ENCODE measurements around the gene PPFIBP1.

DNA sequence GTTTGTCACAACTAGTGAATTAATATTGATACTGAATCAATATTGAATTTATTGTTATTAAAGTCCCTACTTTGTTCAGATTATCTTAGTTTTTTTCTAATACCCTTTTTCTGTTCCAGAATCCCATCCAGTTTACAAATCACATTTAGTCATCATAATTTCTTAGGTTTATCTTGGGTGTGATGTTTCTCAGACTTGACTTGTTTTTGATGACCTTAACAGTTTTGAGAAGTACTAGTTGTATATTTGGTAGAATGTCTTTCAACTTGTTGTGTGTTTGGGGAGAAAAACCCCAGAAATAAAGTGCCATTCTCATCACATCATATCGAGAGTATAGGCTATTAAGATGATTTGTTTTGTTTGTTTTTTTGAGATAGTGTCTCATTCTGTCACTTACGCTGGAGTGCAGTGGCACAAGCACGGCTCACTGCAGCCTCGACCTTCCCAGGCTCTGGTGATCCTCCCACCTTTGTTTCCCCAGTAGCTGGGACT, 206.1 kb downstream of the PPFIBP1 start:
- no peak for TF ChIP-seq GATA2 (IDR thresholded peaks at IDR 0.05; ENCODE audit: low read depth, low read length)
- no peak for TF ChIP-seq GATA3 (IDR thresholded peaks at IDR 0.05; ENCODE audit: low read depth, low read length)
